ENCODE results near the gene CLEC7A.

Gene CLEC7A

DNA sequence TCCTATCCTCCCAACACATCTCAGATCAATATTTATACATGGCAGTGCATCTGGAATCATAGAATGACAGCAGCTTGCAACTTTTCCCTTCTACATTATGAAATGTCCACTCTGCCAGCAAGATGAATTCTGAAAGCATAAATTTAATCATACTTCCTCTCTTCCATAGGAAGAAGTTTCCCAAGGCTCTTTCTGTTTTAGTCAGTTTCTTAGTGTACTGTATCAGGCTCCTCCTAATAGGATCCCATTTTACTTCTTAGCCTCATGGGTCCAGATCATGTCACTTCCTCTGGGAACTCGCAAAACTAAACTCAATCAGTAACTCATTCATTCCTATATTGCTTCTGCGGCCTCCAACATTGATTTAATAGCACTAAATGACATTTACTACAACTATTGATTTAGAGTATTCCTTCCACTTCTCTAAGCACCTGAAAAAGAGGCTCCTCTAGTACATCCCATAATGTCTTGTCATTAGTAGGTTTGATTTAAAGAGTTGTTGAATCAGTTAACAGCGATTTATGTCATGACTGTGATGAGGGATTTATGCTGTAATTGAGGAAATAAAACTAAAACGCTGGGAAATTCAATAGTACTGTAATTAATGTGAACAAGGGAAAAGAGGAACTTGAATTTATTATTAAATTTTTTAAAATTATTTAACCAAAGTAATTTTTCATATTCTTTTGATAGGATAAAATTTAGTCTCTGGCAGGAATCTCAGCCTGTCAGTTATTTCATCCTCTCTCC lies 35.2 kb downstream of the CLEC7A start:
- DNase-seq (ENCODE audit: low read depth in 2 of 2) = no peak

- DNase-seq (ENCODE audit: low read depth in 2 of 2) = no peak
Observed at GRCh38 chr12:10088955-10089900, 40.8 kb downstream of the CLEC7A start.

DNA sequence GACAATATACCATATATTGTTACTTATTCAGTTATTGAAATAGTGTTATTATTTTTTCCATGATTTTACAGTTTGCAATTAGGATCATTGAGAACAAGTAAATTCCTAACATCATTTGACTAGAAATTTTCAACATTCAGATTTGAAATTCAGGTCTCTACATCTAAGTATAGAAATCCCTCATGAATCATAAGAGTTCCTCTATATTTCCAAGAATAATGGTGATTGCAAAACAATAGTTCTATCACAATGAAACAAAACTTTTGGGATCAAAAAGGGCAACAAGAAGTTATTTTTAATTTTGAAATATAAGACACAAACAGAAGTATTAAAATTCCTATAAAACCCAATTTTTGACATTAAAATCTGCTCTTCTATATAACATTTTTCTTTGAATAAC lies 42.0 kb downstream of the CLEC7A start:
- no peak for DNase-seq (ENCODE audit: low read depth in 2 of 2)

GRCh38 chr12:10086387-10086786 lies 43.6 kb downstream of the CLEC7A start:
- no peak for DNase-seq (ENCODE audit: low read depth in 2 of 2)

- DNase-seq (ENCODE audit: low read depth in 2 of 2) = no peak
Observed at GRCh38 chr12:10084733-10085132, 45.3 kb downstream of the CLEC7A start.

DNA sequence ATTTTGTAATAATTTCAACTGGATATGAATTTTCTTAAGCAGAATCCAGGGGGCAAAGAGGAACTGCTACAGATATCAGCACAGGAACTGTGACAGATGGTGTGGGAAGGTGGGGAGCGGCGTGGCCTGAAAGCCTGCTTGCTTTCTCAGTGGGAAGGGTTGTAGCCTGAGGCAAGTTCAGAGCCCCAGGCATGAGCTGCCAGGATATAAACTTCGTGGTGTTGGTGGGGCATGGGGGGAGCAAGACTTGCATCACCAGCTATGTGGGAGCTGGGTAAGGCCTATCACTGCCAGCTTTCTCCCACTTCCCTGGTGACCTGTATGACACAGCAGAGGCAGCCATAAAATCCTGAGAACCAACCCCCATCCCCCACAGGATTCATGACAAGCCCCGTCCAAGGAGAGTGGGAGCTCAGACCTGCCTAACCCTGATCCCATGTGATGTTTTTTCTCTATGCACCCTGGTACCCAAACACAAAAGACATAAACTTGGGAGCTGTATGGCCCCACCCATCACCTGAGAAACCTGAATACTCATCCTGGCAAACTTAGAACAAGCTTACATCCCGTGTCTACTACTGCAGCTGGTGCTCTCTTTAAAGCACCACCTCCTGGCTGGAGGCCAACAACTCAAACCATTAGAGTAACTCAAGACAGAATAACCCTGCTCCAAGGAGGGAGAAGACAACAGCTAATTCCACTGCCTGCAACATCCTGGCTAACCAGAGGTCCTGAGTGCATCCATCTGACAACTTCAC lies 47.7 kb downstream of the CLEC7A start:
- no peak for DNase-seq (ENCODE audit: low read depth in 2 of 2)

- no peak for DNase-seq (ENCODE audit: low read depth in 2 of 2)
Observed at GRCh38 chr12:10075451-10075850, 54.5 kb downstream of the CLEC7A start.

DNA sequence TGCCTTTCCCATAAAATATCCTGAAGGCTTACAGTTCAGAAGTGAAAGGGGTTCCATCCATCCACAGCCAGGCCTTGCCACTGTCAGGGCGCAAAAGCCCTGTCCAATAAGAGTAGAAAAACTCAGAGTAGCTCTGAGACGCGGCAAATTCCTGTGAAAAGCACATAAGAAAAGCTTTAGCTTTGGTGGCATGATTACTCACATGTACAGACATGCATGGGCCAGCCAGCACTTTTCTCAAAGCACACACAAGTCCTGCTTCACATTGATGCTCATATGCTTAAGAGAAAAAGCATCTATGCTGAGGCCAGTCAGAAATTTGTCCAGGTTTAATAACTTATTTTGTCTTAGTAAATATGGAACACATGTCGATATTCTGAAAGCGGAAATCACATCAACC lies 56.7 kb downstream of the CLEC7A start:
- no peak for DNase-seq (ENCODE audit: low read depth in 2 of 2)

DNA sequence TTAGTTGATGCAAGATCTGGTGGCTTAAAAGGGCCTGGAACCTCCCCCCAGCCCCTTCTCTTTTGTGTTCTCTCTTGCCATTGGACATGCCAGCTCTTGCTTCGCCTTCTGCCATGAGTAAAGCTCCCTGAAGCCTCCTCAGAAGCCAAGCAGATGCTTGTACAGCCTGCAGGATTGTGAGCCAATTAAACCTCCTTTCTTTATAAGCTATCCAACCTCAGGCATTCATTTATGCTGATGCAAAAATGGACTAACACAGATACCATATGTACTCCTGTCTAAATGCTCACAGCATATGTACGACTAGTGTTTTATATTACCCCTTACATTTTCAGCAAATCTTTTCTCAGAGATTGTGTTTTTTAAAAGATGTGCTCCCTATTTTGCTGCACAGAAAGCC lies 57.9 kb downstream of the CLEC7A start:
- no peak for DNase-seq (ENCODE audit: low read depth in 2 of 2)

GRCh38 chr12:10070380-10070779 lies 59.6 kb downstream of the CLEC7A start:
- DNase-seq (ENCODE audit: low read depth in 2 of 2) = no peak

DNA sequence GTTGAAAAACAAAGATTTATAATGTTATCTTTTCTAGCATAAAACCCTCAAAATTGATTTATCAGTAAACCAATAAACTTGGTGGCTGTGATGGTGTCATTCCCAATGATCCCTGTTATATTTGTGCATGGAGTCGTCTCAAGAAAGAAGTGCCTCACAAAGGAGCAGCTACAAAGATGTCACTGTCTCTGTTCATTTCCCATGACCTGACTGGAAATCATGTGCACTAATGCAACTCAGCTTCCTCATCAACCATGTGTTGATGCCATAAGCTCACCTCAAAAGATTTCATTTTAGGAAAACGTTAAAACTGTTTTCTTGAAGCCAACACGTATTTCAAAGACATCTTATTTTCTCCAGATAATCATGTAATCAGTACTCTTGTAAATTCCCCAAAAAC lies 60.0 kb downstream of the CLEC7A start:
- DNase-seq (ENCODE audit: low read depth in 2 of 2) = no peak

DNA sequence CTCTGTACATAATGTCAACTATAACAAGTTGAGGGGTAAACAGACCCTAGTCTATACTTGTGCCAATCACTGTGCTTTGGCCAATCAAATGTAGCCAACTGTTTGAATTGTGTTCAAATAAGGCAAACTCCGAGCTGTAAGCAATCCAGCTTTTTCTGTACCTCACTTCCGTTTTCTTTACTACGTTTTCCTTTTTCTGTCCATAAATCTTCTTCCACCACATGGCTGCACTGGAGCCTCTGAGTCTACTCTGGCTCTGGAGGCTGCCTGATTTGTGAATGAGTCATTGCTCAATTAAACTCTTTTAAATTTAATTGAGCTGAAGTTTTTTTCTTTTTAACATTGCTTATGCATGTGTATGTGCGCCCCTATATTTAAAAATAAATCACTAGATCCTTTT lies 60.9 kb downstream of the CLEC7A start:
- no peak for DNase-seq (ENCODE audit: low read depth in 2 of 2)

- no peak for DNase-seq (ENCODE audit: low read depth in 2 of 2)
Observed at GRCh38 chr12:10068644-10069043, 61.4 kb downstream of the CLEC7A start.

- DNase-seq (ENCODE audit: low read depth in 2 of 2) = no peak
Observed at GRCh38 chr12:10067942-10068341, 62.1 kb downstream of the CLEC7A start.

DNA sequence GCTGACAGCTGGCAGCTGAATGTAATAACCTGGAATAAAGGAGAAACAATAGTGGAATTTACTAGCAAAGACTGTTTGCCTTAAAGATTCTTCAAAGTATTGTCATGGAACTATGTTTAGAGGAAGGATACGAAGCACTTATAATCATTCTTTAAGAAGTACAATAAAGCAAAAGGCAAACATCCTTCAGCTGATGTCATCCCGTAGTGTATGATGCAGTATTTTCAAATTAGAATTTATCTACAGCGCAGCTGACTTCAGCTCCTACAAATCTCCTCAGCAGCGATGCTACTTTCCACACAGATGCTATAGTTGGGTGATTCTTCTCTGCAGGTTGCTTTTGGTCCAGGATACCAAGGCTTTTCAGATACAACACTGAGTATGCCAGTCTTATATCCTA lies 62.7 kb downstream of the CLEC7A start:
- DNase-seq (ENCODE audit: low read depth in 2 of 2) = no peak
